Caco-2 (cell line): ENCODE results near the gene MFNG. TPM values are rescaled to one million over a fixed set of nuclear protein-coding genes. Genes with fewer than 3 reads are reported as not detected.

ENCODE experiments used
- BruUV-seq: library from RNA; stranded (reverse); fragments of 400-500 nt; replicated peaks from 2 replicates; lab custom pipeline; 2021; lab: Mats Ljungman, UMichigan
- CTCF ChIA-PET: fragments of 300-600 bp; sonication (Branson Sonifier 250); formaldehyde crosslinking; loops from one replicate; lab custom pipeline; 2022; ENCODE audit warnings: antibody characterized with exemption; lab: Charles Lee
- POLR2A ChIA-PET: fragments of 300-600 bp; sonication (Branson Sonifier 250); formaldehyde crosslinking; loops from one replicate; lab custom pipeline; 2022; ENCODE audit warnings: antibody characterized with exemption; lab: Charles Lee
- DNase-seq, 2 experiments: peaks; one replicate each; pipeline versions ENCODE4 v3.0.0 to v3.0.0-alpha.2; 2020 to 2022
- H3K27me3 ChIP-seq: replicated peaks from 2 replicates; pipeline ENCODE4 v1.6.0; 2011; ENCODE audit warnings: low read length; ENCODE audit not compliant: control insufficient read depth, insufficient read depth
- H3K36me3 ChIP-seq: 2 replicates; pipeline ENCODE4 v1.5.1; 2011; ENCODE audit warnings: low read length; ENCODE audit not compliant: control insufficient read depth, insufficient read depth
- H3K4me1 ChIP-seq: fragments of 250-450 bp; sonication (Bioruptor Pico); 2 replicates; pipeline ENCODE4 v1.5.1; 2020; ENCODE audit warnings: mild to moderate bottlenecking
- H3K4me3 ChIP-seq: 2 replicates; pipeline ENCODE4 v1.5.1; 2011; ENCODE audit warnings: low read depth, mild to moderate bottlenecking, control low read depth, low read length
- H3K9me3 ChIP-seq: fragments of 250-450 bp; sonication (Bioruptor Pico); 2 replicates; pipeline ENCODE4 v1.5.1; 2020; ENCODE audit warnings: mild to moderate bottlenecking, moderate library complexity
- H3K27ac Mint-ChIP-seq: one replicate; pipeline ENCODE4 v1.8.0; 2022; ENCODE audit warnings: mixed read lengths; ENCODE audit not compliant: unreplicated experiment
- H3K27me3 Mint-ChIP-seq: one replicate; pipeline ENCODE4 v1.8.0; 2022; ENCODE audit warnings: mixed read lengths; ENCODE audit not compliant: insufficient read depth, unreplicated experiment
- H3K36me3 Mint-ChIP-seq: one replicate; pipeline ENCODE4 v1.8.0; 2022; ENCODE audit warnings: mild to moderate bottlenecking, mixed read lengths; ENCODE audit not compliant: insufficient read depth, unreplicated experiment
- H3K4me1 Mint-ChIP-seq: one replicate; pipeline ENCODE4 v1.8.0; 2022; ENCODE audit warnings: low read depth, mixed read lengths; ENCODE audit not compliant: unreplicated experiment
- H3K4me3 Mint-ChIP-seq: one replicate; pipeline ENCODE4 v1.8.0; 2022; ENCODE audit warnings: mild to moderate bottlenecking, moderate library complexity, mixed read lengths; ENCODE audit not compliant: unreplicated experiment
- H3K9me3 Mint-ChIP-seq: one replicate; pipeline ENCODE4 v1.8.0; 2022; ENCODE audit warnings: mixed read lengths; ENCODE audit not compliant: unreplicated experiment
- intact Hi-C: fragments of 100-400 bp; cut with micrococcal nuclease; formaldehyde crosslinking; loops from one replicate; pipeline ENCODE4 v1.10.0; 2022; ENCODE audit not compliant: unreplicated experiment
- total RNA-seq: library from RNA; stranded (reverse); gene quantifications from 2 replicates; pipeline ENCODE4 v1.2.3, GENCODE V29; 2022
- TF ChIP-seq, protein P1 (sequence below), 2 experiments: fragments of 200-600 bp in 1 of 2; IDR thresholded peaks; 1 replicate in 1 of 2; 2 replicates in 1 of 2; pipeline versions ENCODE4 v1.5.1 to v1.8.0; 2011 to 2022; ENCODE audit warnings: antibody characterized with exemption in 1 of 2, control low read depth in 1 of 2, inconsistent platforms in 1 of 2, low read depth in 1 of 2, low read length in 1 of 2, mild to moderate bottlenecking in 1 of 2, moderate library complexity in 1 of 2; ENCODE audit not compliant: insufficient read depth in 1 of 2, severe bottlenecking in 1 of 2, unreplicated experiment in 1 of 2

MFNG gene
- total RNA-seq, 1 experiment from 2014 or later: 3.6 TPM

DNA sequence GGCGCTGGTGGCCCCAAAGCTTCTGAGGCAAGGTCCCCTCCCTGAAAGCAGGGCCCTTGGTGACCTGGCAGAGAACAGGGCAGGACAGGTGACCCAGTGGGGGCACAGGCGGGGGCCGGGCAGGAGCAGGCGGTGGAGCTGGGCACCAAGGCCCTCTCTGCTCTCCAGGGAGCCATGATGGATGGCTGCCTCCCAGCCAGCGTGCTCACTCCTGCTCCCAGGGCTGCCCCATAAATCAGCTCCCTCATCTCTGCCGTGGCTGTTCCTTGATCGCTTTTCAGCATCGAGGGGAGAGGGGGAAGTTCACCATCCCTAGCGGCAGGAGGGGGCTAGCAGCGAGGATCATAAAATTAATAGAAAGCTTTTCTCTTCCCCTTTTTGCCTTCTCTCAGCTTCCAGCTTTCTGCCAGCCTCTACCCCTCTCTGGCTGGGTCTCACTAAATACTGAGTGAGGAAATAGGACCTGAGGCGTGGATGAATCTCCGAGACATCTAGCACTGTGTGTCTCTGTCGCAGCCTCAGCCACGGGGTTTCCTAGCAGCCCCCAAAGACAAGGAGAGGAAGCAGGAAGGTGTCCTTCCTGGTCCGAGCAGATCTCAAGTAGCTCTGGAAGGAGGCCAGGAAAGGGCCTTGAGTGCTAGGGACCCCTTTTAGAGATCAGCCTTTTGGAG, 36.7 kb downstream of the MFNG start:
- ChIA-PET CTCF (interaction anchor here (1.1 kb wide), 1 partner anchor 118 kb away, joined by 6 read pairs; no protein-coding TSS in a partner anchor), POLR2A (no interaction called here)
- no peak for DNase-seq
- BruUV-seq: no TSS peak
- no peaks in the 10 kb centered on the region for H3K9me3 ChIP-seq
- Mint-ChIP-seq H3K27ac (no peak overlapping the region), H3K9me3 (no peaks in the 10 kb centered on the region), H3K36me3 (peaks cover 5% of the 10 kb centered on the region), H3K4me3 (no peak overlapping the region), H3K4me1 (peaks cover 16% of the 10 kb centered on the region), H3K27me3 (no peaks in the 10 kb centered on the region)
- H3K4me3 ChIP-seq: no peak overlapping the region
- intact Hi-C loops: loop anchor here (10.0 kb wide), 2 partner anchors 255 to 375 kb away; no protein-coding TSS in a partner anchor
- H3K4me1 ChIP-seq: peaks cover 10% of the 10 kb centered on the region
- TF ChIP-seq, protein P1, sequence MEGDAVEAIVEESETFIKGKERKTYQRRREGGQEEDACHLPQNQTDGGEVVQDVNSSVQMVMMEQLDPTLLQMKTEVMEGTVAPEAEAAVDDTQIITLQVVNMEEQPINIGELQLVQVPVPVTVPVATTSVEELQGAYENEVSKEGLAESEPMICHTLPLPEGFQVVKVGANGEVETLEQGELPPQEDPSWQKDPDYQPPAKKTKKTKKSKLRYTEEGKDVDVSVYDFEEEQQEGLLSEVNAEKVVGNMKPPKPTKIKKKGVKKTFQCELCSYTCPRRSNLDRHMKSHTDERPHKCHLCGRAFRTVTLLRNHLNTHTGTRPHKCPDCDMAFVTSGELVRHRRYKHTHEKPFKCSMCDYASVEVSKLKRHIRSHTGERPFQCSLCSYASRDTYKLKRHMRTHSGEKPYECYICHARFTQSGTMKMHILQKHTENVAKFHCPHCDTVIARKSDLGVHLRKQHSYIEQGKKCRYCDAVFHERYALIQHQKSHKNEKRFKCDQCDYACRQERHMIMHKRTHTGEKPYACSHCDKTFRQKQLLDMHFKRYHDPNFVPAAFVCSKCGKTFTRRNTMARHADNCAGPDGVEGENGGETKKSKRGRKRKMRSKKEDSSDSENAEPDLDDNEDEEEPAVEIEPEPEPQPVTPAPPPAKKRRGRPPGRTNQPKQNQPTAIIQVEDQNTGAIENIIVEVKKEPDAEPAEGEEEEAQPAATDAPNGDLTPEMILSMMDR (IDR thresholded peaks at IDR 0.05; ENCODE audit: insufficient read depth in 1 of 2, low read depth in 1 of 2, low read length in 1 of 2, severe bottlenecking in 1 of 2, unreplicated experiment in 1 of 2): no peak
- no peaks in the 10 kb centered on the region for H3K27me3 ChIP-seq
- no peaks in the 10 kb centered on the region for H3K36me3 ChIP-seq

DNA sequence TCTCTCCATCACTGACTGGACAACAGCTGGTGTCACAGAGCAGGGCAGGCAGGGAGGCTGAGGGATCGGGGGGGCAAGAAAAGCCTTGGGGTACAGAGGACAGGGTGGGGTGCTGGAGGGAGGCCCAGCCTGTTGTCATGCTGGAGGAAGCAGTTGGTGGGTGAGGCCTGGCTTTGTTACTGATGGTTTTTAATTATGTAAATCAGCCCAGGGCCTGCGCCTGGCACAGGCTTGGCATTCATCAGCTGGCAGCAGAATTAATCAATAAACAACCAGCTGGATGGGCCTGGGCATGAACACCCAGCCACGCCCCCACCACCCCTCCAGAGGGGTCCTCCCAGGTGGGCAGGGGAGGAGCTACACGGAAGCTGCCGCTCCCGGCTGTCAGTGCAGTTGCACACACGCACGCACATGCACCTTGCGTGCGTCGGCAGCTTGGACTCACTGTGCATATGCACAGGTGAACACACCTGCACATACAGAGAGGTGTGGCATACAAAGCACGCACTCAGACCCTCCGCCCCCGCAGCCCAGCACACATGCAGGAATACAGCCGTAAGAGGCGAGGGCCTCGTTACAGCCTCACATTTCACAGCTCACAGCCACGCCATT, 37.6 kb downstream of the MFNG start:
- no peaks in the 10 kb centered on the region for H3K27me3 Mint-ChIP-seq
- H3K9me3 Mint-ChIP-seq: no peaks in the 10 kb centered on the region
- TF ChIP-seq, protein P1 (IDR thresholded peaks at IDR 0.05; ENCODE audit: insufficient read depth in 1 of 2, low read depth in 1 of 2, low read length in 1 of 2, severe bottlenecking in 1 of 2, unreplicated experiment in 1 of 2): no peak
- H3K36me3 ChIP-seq: no peaks in the 10 kb centered on the region
- H3K4me1 Mint-ChIP-seq: peaks cover 11% of the 10 kb centered on the region
- no TSS peak for BruUV-seq
- DNase-seq: no peak
- H3K4me3 Mint-ChIP-seq: no peak overlapping the region
- H3K27ac Mint-ChIP-seq: no peak overlapping the region
- POLR2A ChIA-PET: no interaction called here
- H3K27me3 ChIP-seq: no peaks in the 10 kb centered on the region
- H3K36me3 Mint-ChIP-seq: no peaks in the 10 kb centered on the region
- H3K9me3 ChIP-seq: no peaks in the 10 kb centered on the region
- H3K4me1 ChIP-seq: peaks cover 4% of the 10 kb centered on the region; the same call in 1 of the 2 replicates
- intact Hi-C loops: no loop called here
- no peak overlapping the region for H3K4me3 ChIP-seq
- CTCF ChIA-PET: no interaction called here

DNA sequence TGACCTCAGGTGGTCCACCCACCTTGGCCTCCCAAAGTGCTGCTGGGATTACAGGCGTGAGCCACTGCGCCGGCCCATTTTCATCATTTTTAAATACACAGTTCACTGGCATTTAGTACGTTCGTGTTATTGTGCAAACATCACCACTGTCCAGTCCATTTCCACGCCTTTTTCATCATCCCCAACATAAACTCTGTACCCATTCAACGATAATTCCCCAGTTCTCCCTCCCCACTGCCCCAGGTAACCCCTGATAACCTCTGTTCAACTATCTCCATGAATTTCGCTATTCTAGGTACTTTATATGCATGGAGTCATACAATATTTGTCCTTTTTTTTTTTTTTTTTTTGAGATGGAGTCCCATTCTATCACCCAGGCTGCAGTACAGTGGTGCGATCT, 40.7 kb downstream of the MFNG start:
- H3K9me3 ChIP-seq: peaks cover 8% of the 10 kb centered on the region; the same call in 1 of the 2 replicates
- TF ChIP-seq, protein P1 (IDR thresholded peaks at IDR 0.05; ENCODE audit: insufficient read depth in 1 of 2, low read depth in 1 of 2, low read length in 1 of 2, severe bottlenecking in 1 of 2, unreplicated experiment in 1 of 2): no peak
- Mint-ChIP-seq H3K36me3 (no peaks in the 10 kb centered on the region), H3K27me3 (no peaks in the 10 kb centered on the region), H3K9me3 (peaks cover 22% of the 10 kb centered on the region), H3K27ac (no peak overlapping the region), H3K4me1 (peaks cover 6% of the 10 kb centered on the region), H3K4me3 (no peak overlapping the region)
- no peaks in the 10 kb centered on the region for H3K4me1 ChIP-seq
- POLR2A ChIA-PET: no interaction called here
- no peak overlapping the region for H3K4me3 ChIP-seq
- no TSS peak for BruUV-seq
- CTCF ChIA-PET: no interaction called here
- DNase-seq: no peak
- intact Hi-C loops: no loop called here
- H3K36me3 ChIP-seq: no peaks in the 10 kb centered on the region
- H3K27me3 ChIP-seq: no peaks in the 10 kb centered on the region
